Measurements from ENCODE around the gene CCDC13.

DNA sequence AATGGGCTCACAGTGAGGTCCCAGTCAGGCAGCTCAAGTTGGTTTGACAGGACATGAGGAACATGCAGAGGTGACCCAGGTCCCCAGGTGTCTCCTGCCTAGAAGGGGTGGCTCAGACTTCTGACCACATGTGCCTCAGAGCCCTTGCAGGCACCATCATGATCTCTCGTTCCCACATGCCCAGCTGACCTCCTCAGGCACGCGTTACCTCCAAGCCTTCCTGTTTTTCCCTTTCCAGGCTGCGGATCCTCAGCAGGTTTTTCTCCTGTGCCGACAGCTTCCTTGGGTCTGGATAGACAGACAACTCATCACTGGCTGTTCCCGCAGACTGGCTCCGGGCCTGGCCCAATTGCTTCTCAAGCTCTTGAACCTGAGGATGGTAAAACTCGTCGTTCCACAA is 30.4 kb downstream of the CCDC13 start:
- TF ChIP-seq, protein P1, sequence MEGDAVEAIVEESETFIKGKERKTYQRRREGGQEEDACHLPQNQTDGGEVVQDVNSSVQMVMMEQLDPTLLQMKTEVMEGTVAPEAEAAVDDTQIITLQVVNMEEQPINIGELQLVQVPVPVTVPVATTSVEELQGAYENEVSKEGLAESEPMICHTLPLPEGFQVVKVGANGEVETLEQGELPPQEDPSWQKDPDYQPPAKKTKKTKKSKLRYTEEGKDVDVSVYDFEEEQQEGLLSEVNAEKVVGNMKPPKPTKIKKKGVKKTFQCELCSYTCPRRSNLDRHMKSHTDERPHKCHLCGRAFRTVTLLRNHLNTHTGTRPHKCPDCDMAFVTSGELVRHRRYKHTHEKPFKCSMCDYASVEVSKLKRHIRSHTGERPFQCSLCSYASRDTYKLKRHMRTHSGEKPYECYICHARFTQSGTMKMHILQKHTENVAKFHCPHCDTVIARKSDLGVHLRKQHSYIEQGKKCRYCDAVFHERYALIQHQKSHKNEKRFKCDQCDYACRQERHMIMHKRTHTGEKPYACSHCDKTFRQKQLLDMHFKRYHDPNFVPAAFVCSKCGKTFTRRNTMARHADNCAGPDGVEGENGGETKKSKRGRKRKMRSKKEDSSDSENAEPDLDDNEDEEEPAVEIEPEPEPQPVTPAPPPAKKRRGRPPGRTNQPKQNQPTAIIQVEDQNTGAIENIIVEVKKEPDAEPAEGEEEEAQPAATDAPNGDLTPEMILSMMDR (conservative IDR thresholded peaks at IDR 0.05): no peak
- TF ChIP-seq EZH2 (IDR thresholded peaks at IDR 0.05; ENCODE audit: low read depth): no peak
